ENCODE results near the gene TXNDC5. TPM values are rescaled to one million over a fixed set of nuclear protein-coding genes. Genes with fewer than 3 reads are reported as not detected.
A peak's percentile ranks its signal among the peaks of the same experiment; 100 is the strongest.

TXNDC5 gene
- total and polyA plus RNA-seq, 2 of the 13 experiments (the other 11 are each of a cell fraction or from before 2014, with no cell fraction given) = 287 to 578 TPM

DNA sequence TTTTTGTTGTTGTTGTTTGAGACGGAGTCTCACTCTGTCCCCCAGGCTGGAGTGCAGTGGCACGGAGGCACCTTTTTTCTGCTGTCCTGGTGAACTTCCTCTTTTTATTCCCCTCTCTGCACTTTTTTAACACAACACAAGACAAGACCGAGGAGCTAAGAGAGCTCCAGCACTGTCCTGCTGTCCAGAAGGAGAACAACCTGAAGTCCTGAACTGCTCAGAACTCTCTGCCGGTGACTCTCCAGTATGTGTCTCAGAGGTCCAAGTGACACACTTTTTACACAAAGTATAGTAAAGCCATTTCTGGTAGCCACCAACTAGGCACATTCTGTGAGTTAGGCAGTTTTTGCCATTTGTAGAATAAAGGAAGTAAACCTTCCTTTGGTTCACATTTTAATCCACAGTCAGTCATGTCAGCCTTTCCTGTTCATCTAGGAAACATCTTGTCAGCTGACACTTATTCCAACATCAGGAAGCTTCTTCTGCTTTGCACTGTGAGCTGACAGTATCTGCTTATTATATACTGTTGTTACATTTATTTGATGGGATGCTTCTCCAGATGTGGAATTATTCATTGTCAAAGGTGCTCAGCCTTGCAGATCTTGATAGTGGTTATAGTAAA, 28.1 kb upstream of the TXNDC5 start:
- FAIRE-seq (no peak), ATAC-seq (peak; percentile 76), DNase-seq (ENCODE audit: low spot score) (no peak)
- no peaks in the 10 kb centered on the region for H3K79me2 ChIP-seq (ENCODE audit: insufficient read depth, low read length)
- H3K4me3 ChIP-seq (replicated peaks in 1 of 3; ENCODE audit: insufficient read depth in 1 of 3, low read depth in 2 of 3, low read length in 3 of 3) = no peak overlapping the region
- ChIA-PET POLR2A (interaction anchor here (1.2 kb wide), 1 partner anchor 164 kb away, joined by 3 read pairs; the partner anchor contains the start of gene EEF1E1), CTCF (ENCODE audit: low intra/inter-chr PET ratio, low total read pairs) (no interaction called here)
- H3K27ac ChIP-seq (ENCODE audit: extremely low read length, insufficient read depth, low read length) = no peak overlapping the region
- H4K20me1 ChIP-seq (ENCODE audit: insufficient read depth, low read length) = no peaks in the 10 kb centered on the region
- no peak overlapping the region for H3K9ac ChIP-seq (ENCODE audit: insufficient read depth, low read depth, low read length)
- intact Hi-C loops (cut with micrococcal nuclease; ENCODE audit: unreplicated experiment) (no loop called here), in situ Hi-C loops (cut with HindIII; ENCODE audit: extremely low pct_ligation_motif_present, low pct_unique_long_range_greater_than_20kb) (no loop called here)
- peaks cover 0 to 18% of the 10 kb centered on the region in 2 experiments; a peak in 3 of 5 replicates for H3K27me3 ChIP-seq (ENCODE audit: control insufficient read depth in 1 of 2, insufficient read depth in 2 of 2, low read length in 2 of 2)
- H3K4me1 ChIP-seq (ENCODE audit: insufficient read depth, low read length) = no peaks in the 10 kb centered on the region
- no peak overlapping the region for H3K4me2 ChIP-seq (ENCODE audit: low read depth, low read length)
- no TSS peak for BruUV-seq (replicated peaks)
- no peaks in the 10 kb centered on the region for H3K9me3 ChIP-seq (ENCODE audit: low read length)
- H2AFZ ChIP-seq (ENCODE audit: low read length) = no peak overlapping the region
- no peaks in the 10 kb centered on the region for H3K36me3 ChIP-seq (replicated peaks in 1 of 2; ENCODE audit: control insufficient read depth in 1 of 2, insufficient read depth in 2 of 2, low read length in 2 of 2)
- 27% methylated on average over 4 of the region's 4 CpGs for WGBS (ENCODE audit: low lambda C conversion rate)
- TF ChIP-seq, protein P1, sequence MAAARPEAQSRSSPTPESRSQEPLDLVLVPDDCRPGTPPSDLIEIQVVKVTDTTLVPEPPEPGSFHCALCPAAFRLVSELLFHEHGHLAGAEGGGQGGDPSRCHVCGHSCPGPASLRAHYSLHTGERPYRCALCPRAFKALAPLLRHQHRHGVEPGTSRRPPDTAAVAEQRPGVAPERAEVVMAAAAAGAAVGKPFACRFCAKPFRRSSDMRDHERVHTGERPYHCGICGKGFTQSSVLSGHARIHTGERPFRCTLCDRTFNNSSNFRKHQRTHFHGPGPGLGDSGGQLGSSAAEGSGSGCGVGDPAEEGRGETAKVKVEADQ (CRISPR knock-in tag; IDR thresholded peaks at IDR 0.05; ENCODE audit: borderline replicate concordance) = no peak
- no peak for TF ChIP-seq NR3C1 (CRISPR knock-in tag; IDR thresholded peaks at IDR 0.05)
- TF ChIP-seq MLX (CRISPR knock-in tag; IDR thresholded peaks at IDR 0.05) = no peak
- no peak for TF ChIP-seq SRY (CRISPR knock-in tag; IDR thresholded peaks at IDR 0.05)
- TF ChIP-seq KLF15 (CRISPR knock-in tag; IDR thresholded peaks at IDR 0.05; ENCODE audit: borderline replicate concordance) = no peak
- no peak for TF ChIP-seq GLI4 (CRISPR knock-in tag; IDR thresholded peaks at IDR 0.05; ENCODE audit: borderline replicate concordance)
- TF ChIP-seq, protein P2, sequence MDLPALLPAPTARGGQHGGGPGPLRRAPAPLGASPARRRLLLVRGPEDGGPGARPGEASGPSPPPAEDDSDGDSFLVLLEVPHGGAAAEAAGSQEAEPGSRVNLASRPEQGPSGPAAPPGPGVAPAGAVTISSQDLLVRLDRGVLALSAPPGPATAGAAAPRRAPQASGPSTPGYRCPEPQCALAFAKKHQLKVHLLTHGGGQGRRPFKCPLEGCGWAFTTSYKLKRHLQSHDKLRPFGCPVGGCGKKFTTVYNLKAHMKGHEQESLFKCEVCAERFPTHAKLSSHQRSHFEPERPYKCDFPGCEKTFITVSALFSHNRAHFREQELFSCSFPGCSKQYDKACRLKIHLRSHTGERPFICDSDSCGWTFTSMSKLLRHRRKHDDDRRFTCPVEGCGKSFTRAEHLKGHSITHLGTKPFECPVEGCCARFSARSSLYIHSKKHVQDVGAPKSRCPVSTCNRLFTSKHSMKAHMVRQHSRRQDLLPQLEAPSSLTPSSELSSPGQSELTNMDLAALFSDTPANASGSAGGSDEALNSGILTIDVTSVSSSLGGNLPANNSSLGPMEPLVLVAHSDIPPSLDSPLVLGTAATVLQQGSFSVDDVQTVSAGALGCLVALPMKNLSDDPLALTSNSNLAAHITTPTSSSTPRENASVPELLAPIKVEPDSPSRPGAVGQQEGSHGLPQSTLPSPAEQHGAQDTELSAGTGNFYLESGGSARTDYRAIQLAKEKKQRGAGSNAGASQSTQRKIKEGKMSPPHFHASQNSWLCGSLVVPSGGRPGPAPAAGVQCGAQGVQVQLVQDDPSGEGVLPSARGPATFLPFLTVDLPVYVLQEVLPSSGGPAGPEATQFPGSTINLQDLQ (CRISPR knock-in tag; IDR thresholded peaks at IDR 0.05) = no peak
- no peak for TF ChIP-seq PTBP1 (IDR thresholded peaks at IDR 0.05; ENCODE audit: low read depth, low read length, poor library complexity, severe bottlenecking)
- TF ChIP-seq SAP130 (CRISPR knock-in tag; IDR thresholded peaks at IDR 0.05; ENCODE audit: low read depth) = no peak
- no peak for TF ChIP-seq ZSCAN9 (CRISPR knock-in tag; IDR thresholded peaks at IDR 0.05; ENCODE audit: borderline replicate concordance)
- TF ChIP-seq SMAD3 (CRISPR knock-in tag; IDR thresholded peaks at IDR 0.05) = no peak
- TF ChIP-seq ETV5 (CRISPR knock-in tag; IDR thresholded peaks at IDR 0.05; ENCODE audit: borderline replicate concordance) = no peak
- TF ChIP-seq MYPOP (CRISPR knock-in tag; IDR thresholded peaks at IDR 0.05) = no peak
- TF ChIP-seq, protein P3, sequence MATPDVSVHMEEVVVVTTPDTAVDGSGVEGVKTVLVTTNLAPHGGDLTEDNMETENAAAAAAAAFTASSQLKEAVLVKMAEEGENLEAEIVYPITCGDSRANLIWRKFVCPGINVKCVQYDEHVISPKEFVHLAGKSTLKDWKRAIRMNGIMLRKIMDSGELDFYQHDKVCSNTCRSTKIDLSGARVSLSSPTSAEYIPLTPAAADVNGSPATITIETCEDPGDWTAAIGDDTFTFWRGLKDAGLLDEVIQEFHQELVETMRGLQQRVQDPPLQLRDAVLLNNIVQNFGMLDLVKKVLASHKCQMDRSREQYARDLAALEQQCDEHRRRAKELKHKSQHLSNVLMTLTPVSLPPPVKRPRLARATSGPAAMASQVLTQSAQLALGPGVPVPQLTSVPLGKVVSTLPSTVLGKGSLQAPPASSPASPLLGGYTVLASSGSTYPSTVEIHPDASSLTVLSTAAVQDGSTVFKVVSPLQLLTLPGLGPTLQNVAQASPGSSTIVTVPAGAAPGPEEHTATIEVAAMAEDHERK (CRISPR knock-in tag; IDR thresholded peaks at IDR 0.05; ENCODE audit: low read depth) = no peak
- TF ChIP-seq SNAPC5 (CRISPR knock-in tag; IDR thresholded peaks at IDR 0.05; ENCODE audit: borderline replicate concordance) = no peak
- no peak for TF ChIP-seq REL (CRISPR knock-in tag; conservative IDR thresholded peaks at IDR 0.05)
- TF ChIP-seq NR2F1 (CRISPR knock-in tag; IDR thresholded peaks at IDR 0.05) = no peak

Measured in HepG2 (cell line).